SU-DHL-6 (cell line): ENCODE results near the gene PSME2.

Experiments used
- CTCF ChIP-seq: fragments of 200-600 bp; sonication (generic); IDR thresholded peaks from one replicate; pipeline ENCODE4 v1.5.1; 2017; ENCODE audit warnings: antibody characterized with exemption, mild to moderate bottlenecking, low read length, moderate library complexity; ENCODE audit not compliant: insufficient read depth, poor library complexity, severe bottlenecking
- EZH2phosphoT487 ChIP-seq: fragments of 200-600 bp; sonication (generic), shearing (Covaris generic); conservative IDR thresholded peaks from 2 replicates; pipeline ENCODE4 v1.6.1; 2018; ENCODE audit warnings: mild to moderate bottlenecking, antibody characterized with exemption, low read length, moderate library complexity, mixed read lengths

- TF ChIP-seq CTCF (no peak), EZH2phosphoT487 (no peak)
Observed at GRCh38 chr14:24187539-24187915, 41.1 kb upstream of the PSME2 start.
